HG02973 (cell line): ENCODE results near the gene MSL2.
"Not testable (repeated sequence)": the region's sequence is repeated elsewhere in the genome, so short reads cannot be mapped to it uniquely, and the experiment has no call there.

Experiments
- ATAC-seq: cut with Tn5 transposase; IDR thresholded peaks from one replicate; pipeline ENCODE4 v1.9.1; 2021; ENCODE audit warnings: moderate library complexity; ENCODE audit not compliant: unreplicated experiment

The MSL2 gene

DNA sequence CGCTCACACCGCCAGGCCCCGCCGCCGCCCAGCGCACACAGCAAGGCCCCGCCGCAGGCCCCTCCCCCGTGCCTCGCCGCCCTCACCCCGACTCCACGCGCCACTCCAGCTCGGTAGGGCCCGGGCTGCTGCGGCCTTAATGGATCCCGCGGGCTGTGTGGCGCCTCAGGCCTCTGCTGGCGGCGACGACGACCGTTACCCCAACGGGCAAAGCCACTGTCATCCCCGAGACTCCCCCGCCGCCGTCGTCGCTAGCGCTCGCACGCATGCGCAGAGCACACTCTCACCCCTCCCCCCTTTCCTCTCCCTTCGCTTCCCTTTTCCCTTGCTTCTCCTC is at the start of gene MSL2:
MSL2 (minus strand) TSS at position 272 of the 337 bp plus-strand sequence. CDS start 1,222 bp downstream, outside the sequence.
- peak; percentile 27 for ATAC-seq

DNA sequence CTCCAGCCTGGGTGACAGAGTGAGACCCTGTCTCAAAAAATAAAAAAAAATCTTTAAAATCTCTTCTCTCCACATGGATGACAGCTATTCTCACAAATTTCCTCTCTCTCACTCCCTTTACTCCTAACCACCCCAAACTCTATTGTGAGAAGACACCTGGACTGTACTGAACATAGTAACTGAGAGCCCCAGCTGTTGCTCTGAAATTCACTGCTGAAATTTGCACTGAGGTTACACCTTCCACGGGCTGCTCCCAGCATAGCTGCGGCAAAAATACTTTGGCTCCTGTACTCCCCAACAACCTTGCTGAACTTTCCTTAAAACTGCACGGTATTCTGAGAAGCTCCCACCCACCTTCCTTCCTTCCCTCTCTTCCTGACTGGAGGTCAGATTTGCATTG is 49.6 kb upstream of the MSL2 start:
- ATAC-seq = no peak

- no peak for ATAC-seq
Observed at GRCh38 chr3:136239094-136239493, 43.0 kb upstream of the MSL2 start.

DNA sequence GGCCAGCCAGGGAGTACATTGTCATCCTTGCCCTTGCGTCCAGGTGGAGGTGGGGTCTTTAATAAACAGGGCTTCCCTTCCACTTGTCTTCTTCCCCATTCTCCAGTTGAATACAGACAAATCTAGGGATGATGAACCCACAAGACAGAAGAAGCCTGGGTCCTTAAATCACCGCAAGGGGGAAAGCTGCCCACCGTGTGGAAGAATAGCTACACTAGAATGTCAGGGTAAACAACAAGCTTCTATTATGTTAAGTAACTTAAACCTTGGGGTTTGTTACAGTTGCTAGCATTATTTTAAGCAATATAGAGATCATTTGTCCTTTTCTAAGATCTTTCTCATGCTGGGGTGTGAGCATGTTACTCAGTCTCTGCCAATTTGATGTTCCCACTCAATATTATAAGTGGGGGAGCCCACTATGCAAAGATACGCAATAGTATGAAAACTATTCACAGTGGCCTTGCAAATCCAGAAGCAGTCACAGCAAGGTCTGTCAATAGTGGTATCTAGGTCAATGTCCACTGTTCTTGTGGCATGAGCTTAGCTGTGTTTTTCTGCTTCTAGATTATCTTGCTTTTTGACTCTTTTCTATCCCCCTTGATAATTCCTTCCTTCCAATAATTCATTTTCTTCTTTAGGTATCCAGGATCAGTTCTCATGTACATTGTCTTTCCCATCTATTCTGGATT is 42.0 kb upstream of the MSL2 start:
- ATAC-seq = no peak

DNA sequence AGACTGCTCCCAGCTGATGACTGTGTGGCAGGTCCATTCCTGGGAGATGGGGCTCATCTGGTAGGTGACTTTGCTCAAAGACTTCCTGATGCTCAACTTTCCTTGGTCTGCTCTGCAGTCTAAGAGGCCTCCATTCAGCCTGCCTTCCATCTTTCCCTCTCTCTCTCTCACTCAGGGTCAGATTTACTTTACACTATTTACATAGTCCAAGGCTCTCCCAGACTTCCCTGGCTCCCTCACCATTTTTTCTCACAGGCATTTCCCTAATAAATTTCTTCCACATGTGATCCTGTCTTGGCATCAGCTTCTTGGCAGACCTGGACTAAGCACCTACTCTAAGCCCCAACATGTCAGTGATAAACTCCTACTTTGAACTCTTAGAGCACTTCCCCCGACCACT is 41.0 kb upstream of the MSL2 start:
- ATAC-seq = no peak

DNA sequence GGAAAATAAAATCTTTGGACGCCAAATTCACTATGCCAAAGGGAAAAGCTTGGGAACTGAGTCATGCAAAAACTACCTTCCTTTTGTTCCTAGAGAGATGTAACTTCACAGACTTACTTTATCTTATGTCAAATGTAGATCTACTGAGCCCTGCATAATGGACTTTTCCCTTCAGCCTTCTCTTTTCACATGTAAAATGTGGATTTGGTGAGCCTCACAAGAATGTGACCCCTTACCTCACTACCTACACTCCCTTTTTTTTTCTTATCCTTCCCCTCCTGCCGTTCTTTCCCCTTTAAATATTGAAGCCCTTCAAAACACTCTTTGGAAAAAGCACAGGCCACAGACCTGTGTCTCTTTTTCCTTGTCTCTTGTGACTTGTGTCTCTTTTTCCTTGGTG is 40.0 kb upstream of the MSL2 start:
- ATAC-seq = no peak

DNA sequence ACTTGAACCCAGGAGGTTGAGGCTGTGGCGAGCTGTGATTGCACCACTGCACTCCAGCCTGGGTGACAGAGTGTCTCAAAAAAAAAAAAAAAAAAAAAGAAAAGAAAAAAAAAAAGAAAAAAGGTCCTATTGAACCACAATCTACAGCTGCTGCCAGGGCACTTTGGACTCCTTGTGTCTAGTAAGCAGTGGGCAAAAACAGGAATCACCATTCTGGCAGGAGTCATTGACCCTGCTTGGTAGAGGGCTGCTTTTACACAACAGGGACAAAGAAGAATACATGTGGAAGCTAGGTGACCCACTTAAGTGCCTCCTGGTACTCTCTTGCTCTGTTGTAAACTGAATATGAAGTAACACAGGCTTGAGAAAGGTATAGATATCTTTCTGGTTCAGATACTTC is 39.4 kb upstream of the MSL2 start:
- ATAC-seq = no peak

- ATAC-seq = no peak
Observed at GRCh38 chr3:136232413-136232812, 36.3 kb upstream of the MSL2 start.

GRCh38 chr3:136222746-136223145 is 26.6 kb upstream of the MSL2 start:
- ATAC-seq = not testable (repeated sequence)

DNA sequence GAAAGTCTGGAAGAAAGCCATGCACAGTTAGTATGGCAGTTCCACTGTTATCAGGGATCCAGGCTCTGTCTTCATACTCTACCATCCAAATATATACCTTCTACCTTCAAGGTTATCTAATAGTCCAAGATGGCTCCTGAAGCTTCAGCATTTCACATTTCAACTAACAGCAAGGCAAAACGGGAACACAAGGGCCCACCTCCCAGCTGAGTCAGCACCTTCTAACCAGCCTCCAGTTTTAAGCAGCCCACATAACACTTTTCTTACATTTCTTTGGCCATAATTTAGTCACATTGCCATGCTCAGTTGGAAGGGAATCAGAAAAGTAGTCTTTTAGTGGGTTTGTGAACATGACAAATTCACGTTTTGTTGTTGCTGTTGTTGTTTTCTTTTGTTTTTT is 15.4 kb upstream of the MSL2 start:
- ATAC-seq = no peak

- no peak for ATAC-seq
Observed at GRCh38 chr3:136209921-136210320, 13.8 kb upstream of the MSL2 start.

DNA sequence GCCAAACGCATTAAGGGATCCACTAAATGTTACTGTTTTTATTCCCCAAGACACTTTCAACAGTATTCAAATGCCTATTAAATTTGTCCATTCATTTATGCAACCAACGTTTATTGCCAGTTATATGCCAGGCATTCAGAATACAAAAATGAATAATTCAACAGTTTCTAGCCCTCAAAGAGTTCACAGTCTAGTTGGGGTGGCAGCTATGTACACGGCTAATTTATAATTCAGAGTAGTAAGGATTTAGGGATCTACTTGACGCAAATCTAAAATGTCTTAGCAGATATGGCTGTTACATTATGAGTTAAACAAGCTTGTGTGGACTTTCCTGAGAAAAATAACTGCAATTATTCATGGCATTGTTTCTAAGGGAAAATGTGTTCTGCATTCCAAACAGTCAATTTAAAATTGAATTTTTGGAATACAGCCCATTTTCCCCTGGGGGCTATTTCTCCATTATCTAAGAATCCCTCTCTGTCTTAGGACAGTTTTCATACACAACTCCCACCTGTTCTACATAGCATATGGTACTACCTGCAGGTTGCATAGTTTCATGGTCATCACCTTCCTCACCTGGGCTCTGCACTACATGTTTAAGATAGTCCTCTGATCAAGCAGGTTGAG is 11.5 kb upstream of the MSL2 start:
- no peak for ATAC-seq

GRCh38 chr3:136199219-136199618 is 3.1 kb upstream of the MSL2 start:
- not testable (repeated sequence) for ATAC-seq

DNA sequence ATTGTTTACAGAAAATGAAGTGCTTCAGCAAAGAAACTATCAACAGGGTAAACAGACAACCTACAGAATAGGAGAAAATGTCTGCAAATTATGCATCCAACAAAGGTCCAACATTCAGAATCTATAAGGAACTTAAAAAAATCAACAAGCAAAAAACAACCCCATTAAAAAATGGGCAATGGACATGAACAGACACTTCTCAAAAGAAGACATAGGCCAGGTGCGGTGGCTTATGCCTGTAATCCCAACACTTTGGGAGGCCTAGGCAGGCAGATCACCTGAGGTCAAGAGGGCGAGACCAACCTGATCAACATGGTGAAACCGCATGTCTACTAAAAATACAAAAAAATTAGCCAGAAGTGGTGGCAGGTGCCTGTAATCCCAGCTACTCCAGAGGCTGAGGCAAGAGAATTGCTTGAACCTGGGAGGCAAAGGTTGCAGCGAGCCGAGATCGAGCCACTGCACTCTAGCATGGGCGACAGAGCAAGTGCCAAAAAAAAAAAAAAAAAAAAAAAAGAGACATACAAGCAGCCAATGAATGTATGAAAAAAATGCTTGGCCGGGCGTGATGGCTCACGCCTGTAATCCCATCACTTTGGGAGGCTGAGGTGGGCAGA is 2.4 kb upstream of the MSL2 start:
- not testable (repeated sequence) for ATAC-seq

DNA sequence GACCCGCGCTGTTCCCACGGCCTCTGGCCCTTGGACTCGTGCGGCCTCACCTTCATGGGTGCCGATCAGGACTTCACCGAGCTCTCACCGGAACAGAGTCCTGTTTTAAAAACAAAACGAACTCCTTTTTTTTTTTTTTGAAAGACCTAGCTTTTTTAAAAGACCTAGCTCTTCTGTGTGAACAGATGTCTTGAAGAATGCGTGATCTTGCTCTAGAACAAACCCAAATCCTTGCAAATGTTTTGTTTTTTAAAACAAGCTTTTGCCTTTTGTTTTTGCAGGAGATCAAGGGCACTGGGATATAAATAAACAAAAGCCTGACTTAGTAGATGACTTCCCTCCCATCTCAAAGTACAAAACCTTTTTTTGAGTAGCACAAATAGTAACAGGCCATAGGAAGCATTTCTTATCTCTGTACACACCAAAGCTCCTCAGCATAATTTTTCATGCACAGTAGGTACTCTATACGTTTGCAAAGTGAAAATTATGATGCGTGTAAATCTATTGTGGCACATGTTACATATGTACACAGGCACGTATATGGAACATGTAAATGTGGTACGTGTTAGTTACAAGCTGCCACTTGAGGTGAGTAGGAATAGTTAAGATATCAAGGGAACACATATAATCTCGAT is 1.1 kb upstream of the MSL2 start:
- ATAC-seq = no peak

- ATAC-seq = peak; percentile 62
Observed at GRCh38 chr3:136196401-136197158, 445 bp upstream of the MSL2 start.

DNA sequence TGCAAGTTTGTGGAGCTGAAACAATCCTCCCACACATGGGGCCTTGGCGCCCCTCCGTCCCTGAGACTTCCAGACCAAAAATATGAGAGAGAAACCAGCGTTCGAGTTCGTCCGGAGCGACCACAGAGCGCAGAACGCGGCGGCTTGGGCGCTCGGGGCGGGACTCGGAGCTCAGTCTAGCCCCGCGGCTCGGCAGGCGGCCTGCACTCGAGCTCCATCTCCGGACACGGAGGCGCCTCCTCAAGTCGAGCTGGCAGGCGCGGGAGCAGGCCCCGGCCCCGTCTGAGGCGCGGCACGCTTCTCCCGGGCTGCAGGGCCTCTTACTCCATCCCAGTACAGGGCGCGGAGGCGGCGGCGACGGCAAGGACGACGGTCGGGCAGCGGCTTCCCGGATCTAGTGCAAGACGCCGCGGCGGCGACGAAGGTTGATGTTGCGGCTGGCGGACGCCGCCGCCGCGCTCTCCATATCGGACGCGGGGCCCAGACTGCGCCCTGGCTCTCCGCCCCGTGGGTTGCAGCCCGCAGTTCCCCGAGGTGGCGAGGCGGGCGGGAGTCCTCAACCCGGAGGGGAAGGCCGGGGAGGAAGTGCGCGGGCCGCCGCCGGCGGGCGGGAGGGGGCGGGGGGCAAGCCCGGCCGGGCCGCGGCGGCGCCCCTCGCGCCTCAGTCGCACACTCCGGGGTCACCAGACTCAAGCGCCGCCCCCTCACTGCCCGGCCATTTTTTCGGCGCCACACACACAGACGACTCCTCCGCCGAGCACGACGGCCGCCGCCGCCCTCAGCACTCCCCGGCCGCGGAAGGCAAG is 674 bp downstream of the MSL2 start:
- peak; percentile 29 for ATAC-seq

GRCh38 chr3:136194409-136195257 is 1.5 kb downstream of the MSL2 start:
- no peak for ATAC-seq

DNA sequence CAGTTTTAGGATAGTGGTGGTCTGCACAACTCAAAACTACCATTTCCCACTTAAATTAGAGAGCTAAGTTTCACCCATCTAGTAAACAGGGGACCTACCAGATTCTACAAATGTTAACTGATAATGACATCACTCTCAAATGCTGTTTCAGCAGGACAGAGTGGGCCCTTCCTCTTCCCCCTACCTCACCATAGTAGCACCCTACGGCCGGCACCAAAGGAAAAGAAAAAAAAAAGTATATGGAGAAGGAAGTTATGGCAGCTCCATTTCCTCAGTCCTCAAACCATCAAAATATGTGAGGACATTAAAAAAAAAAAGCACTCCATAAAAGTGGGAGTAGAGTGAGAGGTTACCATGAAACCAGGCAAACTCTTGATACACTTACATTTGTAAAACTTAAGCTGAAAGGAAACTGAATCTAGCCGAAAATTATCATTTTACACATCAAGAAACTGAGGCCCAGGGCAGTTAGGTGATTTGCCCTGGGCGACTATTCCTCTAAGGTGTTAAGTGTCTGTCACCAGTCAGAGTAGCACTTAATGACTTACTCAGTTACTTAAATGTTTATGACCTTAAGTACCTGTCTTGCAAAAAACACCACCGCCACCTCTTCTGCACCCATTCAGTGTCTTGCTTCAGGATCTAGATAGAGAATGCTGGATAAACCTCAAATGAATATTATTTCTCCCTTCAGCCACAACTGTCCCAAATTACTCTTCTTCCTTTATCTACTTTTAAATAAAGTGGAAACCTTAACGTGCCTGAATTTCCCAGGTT is 2.7 kb downstream of the MSL2 start:
- no peak for ATAC-seq
